Measurements from ENCODE around the gene PATE3.

The PATE3 gene, protein sequence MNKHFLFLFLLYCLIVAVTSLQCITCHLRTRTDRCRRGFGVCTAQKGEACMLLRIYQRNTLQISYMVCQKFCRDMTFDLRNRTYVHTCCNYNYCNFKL

DNA sequence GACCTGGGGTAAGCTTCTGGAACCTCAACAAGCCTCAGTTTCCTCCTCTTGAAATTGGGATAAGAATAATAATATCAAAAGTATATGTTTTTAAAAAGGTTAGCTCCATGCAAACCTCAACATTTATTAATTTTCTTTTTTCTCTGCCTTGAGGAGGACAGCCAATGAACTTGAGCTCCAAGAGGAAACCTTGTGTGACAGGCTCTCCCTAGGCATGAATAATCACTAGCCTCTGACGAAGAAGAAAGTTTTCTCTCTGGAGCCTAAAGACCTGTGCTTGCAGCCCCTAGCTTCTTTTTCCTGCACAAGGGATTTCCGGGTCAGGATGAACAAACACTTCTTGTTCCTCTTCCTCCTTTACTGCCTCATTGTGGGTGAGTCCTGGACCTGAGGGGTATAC lies at the start of gene PATE3:
TSS of gene PATE3 (plus strand) at position 301 of the 400 bp plus-strand sequence. CDS start at position 326, 25 bp downstream.
- DNase-seq (ENCODE audit: extremely low spot score, insufficient read length, low read depth), result no peak
- FAIRE-seq, result no peak

DNA sequence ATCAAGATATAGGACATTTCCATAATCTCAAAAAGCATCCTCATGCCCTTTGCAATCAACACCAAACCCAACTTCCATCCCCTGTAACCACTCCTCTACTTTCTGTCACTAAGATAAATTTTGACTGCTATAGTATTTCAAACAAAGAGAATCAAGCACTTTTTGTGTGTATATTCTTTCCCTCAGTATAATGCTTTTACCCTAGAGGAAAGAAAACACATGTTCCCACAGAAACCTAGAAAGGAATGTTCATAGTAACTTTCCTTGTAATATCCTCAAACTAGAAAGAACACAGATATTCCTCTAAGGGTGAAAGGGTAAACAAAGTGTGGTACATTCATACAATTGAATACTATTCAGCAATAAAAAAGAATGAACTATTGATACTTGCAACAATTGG lies 47.3 kb upstream of the PATE3 start:
- no peak for FAIRE-seq
- DNase-seq (ENCODE audit: extremely low spot score, insufficient read length, low read depth), result no peak

DNA sequence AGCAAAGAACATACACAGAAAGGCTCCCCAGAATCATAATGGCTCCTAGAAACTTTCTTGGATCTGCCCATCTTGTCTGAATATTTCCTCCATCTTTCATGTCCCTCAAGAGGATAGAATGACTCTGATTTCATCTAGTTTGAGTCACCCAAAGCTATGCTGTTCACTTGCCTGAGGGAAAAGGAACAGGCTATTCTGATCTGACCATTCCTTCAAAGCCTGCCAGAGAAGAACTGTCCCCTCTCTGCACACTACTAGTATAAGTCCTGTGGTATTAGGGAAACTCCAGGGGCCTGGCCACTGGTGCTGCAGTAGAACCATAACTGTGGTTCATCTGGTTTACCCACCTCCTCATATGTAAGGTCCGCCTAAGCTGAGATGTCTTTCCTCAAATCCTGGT lies 44.2 kb upstream of the PATE3 start:
- no peak for DNase-seq (ENCODE audit: extremely low spot score, insufficient read length, low read depth)
- no peak for FAIRE-seq

DNA sequence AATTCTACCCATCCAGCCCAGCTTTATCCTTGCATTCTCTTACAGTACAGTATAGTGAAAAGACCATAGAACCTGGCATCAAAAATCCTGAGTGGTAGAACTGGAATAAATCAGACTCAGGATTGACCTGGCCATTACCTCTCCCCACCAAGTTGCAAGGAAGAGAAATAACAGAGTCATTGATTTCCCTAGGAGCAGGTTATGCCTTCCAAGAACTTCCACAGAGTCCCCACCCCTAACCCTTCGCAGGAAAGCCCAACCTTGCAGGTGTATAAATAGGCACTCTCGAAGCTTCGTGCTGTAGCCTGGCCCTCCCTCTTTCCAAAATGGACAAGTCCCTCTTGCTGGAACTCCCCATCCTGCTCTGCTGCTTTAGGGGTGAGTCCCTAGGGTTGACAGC lies 41.9 kb upstream of the PATE3 start, which contains the start of gene PATE1:
TSS of gene PATE1 (plus strand) at position 301 of the 400 bp plus-strand sequence. CDS start at position 327, 26 bp downstream.
- DNase-seq (ENCODE audit: extremely low spot score, insufficient read length, low read depth) (no peak), FAIRE-seq (no peak)

DNA sequence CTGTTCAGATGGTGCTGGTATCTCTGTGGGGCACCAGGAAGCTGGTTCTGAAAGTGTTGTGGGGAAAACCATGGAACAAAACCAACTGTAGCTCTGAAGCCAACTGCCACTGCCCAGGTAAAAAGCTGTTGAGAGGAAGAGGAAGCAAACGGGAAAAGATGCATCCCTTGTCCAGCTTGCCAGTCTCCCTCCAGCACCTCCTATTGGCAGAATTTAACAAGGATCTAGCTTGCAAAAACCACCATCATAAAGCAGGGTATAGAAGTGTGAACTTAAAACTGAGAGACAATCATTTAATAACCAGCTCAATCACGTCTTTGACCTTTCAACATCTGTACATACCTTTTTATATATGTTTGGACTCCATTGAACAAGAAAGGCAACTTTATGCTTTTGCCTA lies 37.3 kb upstream of the PATE3 start:
- DNase-seq (ENCODE audit: extremely low spot score, insufficient read length, low read depth) (no peak), FAIRE-seq (no peak)

DNA sequence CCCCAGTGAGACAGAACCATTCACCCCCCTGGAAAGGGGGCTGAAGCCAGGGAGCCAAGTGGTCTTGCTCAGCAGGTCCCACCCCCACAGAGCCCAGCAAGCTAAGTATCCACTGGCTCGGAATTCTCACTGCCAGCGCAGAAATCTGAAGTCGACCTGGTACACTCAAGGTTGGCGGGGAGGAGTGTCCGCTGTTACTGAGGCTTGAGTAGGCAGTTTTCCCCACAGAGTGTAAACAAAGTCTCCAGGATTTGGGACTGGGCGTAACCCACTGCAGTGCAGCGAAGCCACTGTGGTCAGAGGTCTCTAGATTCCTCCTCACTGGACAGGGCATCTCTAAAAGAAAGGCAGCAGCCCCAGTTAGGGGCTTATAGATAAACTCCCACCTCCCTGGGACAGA lies 31.9 kb upstream of the PATE3 start:
- DNase-seq (ENCODE audit: extremely low spot score, insufficient read length, low read depth) (no peak), FAIRE-seq (no peak)

DNA sequence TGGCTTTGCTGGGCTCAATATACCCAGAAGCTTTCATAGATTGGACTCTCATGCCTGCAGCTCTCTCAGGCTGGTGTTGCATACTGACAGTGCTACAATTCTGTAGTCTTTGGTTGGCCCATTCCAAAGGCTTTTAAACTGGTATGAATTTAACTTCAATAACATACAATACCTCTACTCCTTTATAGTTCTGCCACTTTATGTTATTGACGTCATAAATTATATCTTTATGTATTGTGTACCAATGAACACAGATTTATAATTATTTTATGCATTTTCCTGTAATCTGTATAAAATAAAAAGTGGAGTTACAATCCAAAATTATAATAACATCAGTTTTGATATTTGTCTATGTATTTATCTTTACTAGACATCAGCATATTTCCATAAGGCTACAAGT lies 25.5 kb upstream of the PATE3 start:
- FAIRE-seq, result no peak
- no peak for DNase-seq (ENCODE audit: extremely low spot score, insufficient read length, low read depth)

DNA sequence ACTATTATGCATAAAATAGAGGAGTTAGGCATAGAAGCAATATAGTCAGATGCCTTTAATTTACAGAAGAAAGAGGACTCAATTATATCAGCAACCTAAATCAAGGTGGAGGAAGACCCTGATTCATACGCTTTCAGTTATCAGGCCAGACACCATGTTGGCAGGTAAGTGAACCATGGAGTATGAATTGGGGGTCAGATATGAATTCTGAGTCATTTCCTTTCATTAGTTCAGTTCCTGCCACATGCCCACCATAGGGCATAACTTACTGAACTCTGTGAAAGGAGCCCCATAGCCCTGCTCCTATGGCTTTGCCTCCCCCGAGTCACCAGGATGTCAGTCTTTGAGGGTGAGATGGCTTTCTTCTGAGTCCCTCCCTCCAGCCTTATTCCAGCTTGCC lies 24.4 kb upstream of the PATE3 start:
- DNase-seq (ENCODE audit: extremely low spot score, insufficient read length, low read depth) (no peak), FAIRE-seq (no peak)

DNA sequence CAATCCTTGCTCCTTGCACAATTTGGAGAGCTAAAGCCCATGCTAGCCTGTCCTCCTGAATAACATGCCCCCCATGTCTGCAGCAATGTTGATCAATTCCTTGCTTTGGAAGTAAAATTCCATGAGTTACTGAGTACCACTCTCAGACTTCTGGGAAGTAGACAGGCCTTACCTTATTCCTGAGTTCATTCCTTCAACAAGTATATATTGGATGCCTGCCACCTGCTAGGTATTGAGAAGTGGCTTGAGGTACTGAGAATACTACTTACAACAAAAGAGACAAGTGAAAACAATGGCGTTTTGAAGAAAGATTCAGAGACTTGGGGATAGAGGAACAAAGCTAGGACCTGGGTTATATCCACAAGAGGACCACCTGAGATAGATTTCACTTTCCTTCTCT lies 21.7 kb upstream of the PATE3 start:
- DNase-seq (ENCODE audit: extremely low spot score, insufficient read length, low read depth), result no peak
- no peak for FAIRE-seq

DNA sequence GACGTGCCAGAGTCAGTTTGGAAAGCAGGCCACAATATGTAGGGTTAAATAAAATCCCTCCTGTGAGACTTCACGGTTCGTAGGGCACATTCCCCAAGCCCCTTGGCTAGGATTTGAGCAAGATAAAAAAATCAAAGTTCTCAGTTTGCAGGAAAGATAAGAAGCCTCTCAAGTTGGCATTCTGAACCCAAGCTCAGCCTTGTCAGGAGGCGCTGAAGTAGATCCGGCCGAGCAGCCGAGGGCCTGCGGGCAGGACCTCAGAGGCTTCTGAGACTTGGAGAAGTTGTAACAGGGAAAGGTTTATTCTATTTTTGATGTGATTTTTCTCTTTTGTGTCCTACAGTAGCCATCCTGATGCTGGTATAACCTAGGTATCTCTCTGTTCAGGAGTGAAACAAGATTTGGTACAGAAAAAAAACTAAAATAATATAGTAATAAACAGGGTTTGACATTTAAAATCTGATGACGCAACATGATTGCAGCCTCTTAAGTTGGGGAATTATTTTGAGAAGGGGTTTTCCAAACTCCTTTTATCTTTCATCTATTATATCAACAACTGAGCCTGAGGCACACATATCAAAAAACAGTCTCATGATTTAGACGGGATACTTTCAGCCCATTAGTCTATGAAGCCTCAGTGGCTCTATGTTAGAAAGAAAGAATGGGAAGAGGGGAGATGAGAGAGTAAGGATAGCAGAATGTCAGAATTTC lies 19.4 kb upstream of the PATE3 start:
- FAIRE-seq (no peak), DNase-seq (ENCODE audit: extremely low spot score, insufficient read length, low read depth) (no peak)

DNA sequence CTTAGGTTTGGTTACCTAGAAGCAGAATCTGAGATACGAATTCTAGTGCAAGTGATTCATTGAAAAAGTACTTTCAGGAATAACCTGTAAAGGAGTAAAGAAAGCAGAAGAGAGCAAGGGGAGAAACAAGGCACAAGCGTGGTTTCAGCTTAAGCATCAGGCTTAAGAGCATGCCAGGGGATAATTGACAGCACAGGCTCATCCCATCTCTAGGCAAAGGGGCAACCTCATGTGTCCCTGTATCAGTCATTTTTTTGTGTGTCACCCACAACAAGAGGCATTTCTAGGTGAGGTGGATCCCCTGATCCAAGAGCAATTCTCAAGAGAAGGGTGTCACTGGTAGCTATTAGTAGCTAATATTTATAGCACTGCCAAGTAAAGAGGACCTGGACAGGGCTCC lies 17.3 kb upstream of the PATE3 start:
- DNase-seq (ENCODE audit: extremely low spot score, insufficient read length, low read depth) (no peak), FAIRE-seq (no peak)

DNA sequence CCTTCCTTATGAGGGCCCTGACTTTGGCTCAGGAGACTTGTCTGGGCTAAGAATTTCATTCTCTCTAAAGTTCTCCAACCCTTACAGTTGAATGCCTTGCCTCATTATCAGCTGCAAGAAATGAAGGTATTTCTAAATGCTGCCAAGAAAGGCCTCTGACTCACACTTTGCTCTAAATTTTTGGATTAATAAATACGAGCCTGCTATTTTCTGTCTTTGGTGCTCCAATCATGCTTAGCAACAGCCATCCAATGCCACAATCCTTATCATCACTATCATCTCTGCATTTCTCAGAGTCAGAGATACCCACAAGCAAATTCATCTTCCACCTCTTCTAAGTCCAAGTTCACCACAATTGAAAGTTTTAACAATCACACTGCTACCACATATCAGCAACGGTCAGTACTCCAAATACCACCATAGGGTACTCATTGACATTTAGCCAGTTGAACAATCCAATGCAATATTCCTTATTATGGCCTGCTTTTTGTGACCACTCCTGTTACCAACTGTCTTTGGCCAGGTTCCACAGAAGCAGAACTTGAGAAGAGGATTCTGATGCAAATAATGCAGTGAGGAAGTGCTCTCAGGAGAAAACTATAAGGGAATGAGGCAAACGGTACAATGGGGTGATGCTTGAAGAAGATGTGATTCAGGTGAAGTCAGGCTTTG lies 15.0 kb upstream of the PATE3 start:
- no peak for FAIRE-seq

DNA sequence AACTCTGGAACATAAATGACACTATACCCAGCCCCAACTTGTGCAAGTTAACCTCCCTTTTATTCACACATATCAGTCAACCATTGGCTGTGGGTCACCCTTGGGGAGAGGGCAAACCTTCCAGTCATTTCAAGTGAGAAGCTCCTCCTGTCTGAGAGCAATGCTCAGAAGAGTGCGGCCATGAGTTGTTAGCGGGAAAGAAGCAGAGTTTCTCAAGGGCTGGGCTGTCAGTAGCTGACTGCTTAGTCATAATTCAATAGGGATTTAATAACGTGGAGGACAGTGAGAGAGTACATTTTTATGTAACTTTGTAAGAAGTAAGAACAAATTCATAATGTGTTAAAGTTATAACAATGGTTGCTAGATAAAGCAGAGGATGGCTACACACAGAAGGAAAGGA lies 14.4 kb upstream of the PATE3 start:
- DNase-seq (ENCODE audit: extremely low spot score, insufficient read length, low read depth) (no peak), FAIRE-seq (no peak)

More for the DNA sequence above, 15.0 kb upstream of the PATE3 start:
- no peak for DNase-seq (ENCODE audit: extremely low spot score, insufficient read length, low read depth)

DNA sequence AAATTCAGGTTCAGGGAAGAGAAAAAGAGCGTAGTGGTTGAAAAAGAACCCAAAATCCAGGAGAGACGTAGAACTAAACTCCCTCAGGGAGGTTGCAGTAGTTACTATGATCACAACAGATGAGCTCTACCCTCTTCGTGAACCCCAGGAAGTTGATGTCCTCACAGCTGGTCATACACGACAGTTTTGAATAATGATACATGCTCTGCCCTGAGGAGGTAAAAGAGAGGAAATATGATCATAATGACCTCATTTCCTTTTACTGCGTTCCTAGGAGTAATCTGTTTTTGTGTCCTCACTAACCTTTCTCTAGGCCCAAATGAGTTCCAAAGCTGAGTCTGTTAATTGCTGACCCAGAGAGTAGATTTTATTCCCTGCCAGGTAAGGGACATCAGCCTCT lies 10.6 kb upstream of the PATE3 start:
- no peak for FAIRE-seq
- no peak for DNase-seq (ENCODE audit: extremely low spot score, insufficient read length, low read depth)

DNA sequence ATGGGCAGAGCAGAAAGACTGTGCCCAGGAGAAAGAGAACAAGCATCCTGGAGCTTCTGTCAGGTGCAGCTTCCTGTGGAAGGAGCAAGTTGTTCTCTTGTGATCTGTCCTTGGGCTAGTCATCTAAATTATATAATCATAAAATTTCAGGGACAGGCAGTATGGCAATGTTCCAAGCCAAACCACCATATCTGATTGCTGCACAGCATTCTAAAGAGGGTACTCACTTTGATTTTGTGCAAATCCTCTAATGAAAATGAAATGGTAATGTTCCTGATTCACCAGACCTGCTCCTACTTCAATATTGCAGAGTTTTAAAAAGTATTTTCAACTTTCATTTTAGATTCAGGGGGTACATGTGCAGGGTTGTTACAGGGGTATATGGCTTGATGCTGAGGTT lies 9.2 kb upstream of the PATE3 start, which contains the start of gene PATE2:
TSS of gene PATE2 (minus strand) at position 101 of the 400 bp plus-strand sequence. CDS start at position 46, 55 bp downstream.
- FAIRE-seq (no peak), DNase-seq (ENCODE audit: extremely low spot score, insufficient read length, low read depth) (no peak)

DNA sequence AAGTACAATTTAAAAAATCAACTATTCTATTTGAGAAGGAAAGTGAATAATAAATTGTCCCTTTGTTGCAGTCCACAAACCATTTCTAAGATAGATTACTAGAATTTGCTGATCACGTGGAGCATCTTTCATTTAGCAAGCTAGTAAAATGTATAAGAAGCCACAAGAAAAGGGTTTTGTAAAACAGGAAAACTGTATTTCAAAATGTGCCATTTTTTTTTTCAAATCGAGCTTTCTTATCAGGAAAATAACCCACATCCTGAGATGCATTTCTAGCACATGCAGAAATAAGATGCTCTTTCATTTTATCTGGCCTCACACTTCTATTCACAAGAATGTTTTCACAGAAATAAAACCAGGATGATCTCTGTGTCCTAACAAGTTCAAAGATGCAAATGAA lies 3.2 kb upstream of the PATE3 start:
- DNase-seq (ENCODE audit: extremely low spot score, insufficient read length, low read depth) (no peak), FAIRE-seq (no peak)

DNA sequence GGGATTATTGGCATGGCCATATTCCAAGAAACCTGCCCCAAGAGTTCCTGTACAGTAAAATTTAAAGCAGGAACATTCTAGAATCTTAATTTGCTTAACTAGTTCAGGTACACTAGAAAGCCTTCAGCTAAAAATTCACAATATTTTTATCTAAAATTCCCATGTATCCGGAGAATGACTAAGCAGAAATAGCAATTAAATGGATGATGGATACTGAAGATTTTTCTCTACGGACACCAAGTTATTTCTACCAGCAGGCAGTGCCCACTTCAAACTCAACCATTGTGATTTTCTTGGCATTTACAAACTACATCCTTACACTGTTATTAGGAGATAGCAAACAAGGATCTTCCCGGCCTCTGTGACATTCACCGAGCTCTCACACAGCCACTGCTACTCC lies 2.9 kb downstream of the PATE3 start:
- no peak for FAIRE-seq
- DNase-seq (ENCODE audit: extremely low spot score, insufficient read length, low read depth), result no peak

DNA sequence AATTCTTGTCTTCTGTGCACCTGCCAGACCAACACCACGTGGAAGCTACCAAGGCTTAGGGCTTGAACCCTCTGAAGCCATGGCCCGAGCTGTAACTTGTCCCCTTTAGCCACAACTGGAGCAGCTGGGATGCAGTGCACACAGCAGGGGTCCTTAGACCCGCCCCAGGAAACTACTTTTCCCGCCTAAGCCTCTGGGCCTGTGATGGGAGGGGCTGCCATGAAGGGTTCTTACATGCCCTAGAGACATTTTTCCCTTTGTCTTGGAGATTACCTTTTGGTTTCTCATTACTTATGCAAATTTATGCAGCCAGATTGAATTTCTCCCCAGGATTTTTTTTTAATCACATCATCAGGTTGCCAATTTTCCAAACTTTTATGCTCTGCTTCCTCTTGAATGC lies 9.7 kb downstream of the PATE3 start:
- no peak for FAIRE-seq

DNA sequence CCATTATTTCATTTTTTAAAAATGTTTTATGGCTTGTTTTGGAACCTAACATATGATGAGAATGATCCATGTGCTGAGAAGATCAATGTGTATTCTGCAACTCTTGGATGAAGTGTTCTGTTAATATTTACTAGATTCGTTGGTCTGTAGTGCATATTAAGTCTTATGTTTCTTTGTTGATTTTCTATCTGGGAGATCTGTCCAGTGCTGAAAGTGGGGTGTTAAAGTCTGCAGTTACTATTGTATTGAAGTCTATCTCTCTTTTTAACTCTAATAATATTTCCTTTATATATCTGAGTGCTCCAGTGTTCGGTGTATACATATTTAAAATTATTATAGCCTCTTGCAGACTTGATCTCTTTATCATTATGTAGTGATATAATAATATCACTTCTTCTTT lies 11.9 kb downstream of the PATE3 start:
- no peak for DNase-seq (ENCODE audit: extremely low spot score, insufficient read length, low read depth)
- FAIRE-seq, result no peak

More for the DNA sequence above, 9.7 kb downstream of the PATE3 start:
- DNase-seq (ENCODE audit: extremely low spot score, insufficient read length, low read depth), result no peak

DNA sequence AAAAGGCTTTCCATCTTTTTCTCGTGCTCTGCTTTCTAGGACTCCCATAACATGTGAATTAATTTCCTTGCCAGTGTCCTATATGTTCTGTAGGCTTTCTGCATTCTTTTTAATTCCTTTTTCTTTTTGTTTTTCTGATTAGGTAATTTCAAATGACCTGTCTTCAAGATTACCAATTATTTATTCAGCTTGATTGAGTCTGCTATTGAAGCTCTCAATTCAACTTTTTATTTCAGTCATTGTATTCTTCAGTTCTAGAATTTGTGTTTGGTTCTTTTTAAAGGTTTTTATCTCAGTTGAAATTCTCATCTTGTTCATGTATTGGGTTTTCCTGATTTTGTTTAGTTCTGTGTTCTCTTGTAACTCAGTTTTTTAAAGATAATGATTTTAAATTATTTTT lies 14.5 kb downstream of the PATE3 start:
- FAIRE-seq (no peak), DNase-seq (ENCODE audit: extremely low spot score, insufficient read length, low read depth) (no peak)

DNA sequence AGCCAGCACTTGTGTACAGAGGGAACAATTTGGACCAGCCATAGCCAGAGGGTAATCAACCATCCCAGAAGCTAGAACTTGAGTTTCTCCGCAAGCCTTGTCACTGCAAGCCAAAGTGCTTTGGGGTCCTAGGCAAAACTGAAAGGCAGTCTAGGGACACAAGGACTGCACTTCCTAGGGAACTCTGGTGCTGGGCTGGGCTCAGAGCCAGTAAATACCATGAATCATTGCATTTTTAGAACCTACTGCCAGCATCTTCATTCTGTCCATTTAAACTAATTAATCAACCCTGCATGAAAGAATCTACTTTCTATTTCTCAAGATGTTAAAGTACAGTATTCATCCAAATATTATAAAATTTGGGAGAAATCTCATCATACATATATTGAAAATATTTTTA lies 20.0 kb downstream of the PATE3 start:
- no peak for FAIRE-seq

More for the DNA sequence above, 20.0 kb downstream of the PATE3 start:
- DNase-seq (ENCODE audit: extremely low spot score, insufficient read length, low read depth), result no peak

Measured in GM18507 (cell line).